IMR-90 (cell line): Measurements from ENCODE around the gene TFDP2. TPM values are rescaled to one million over a fixed set of nuclear protein-coding genes. Genes with fewer than 3 reads are reported as not detected.

Experiments
- ATAC-seq: fragments of 200-7000 bp; cut with Tn5 transposase; 2 replicates; pipeline ENCODE4 v1.9.1; 2020; ENCODE audit warnings: low read depth, mild to moderate bottlenecking, moderate library complexity
- BruUV-seq: library from RNA; stranded (reverse); fragments of 400-500 nt; replicated peaks from 2 replicates; lab custom pipeline; 2021; lab: Mats Ljungman, UMichigan
- CTCF ChIA-PET: fragments of 300-600 bp; formaldehyde crosslinking; extraction: SDS; loops from one replicate; lab custom pipeline; 2021; ENCODE audit warnings: antibody characterized with exemption; lab: Yijun Ruan, JAX
- POLR2A ChIA-PET: fragments of 300-600 bp; sonication (Branson Sonifier 250); formaldehyde crosslinking; loops from one replicate; lab custom pipeline; 2022; ENCODE audit warnings: antibody characterized with exemption; ENCODE audit not compliant: unreplicated experiment; lab: Charles Lee
- DNase-seq: peaks from one replicate; pipeline ENCODE4 v3.0.0; 2013
- H2AFZ ChIP-seq: replicated peaks from 2 replicates; pipeline ENCODE3; 2013; ENCODE audit warnings: low read length, mild to moderate bottlenecking; ENCODE audit not compliant: poor library complexity
- H2AK5ac ChIP-seq: 2 replicates; pipeline ENCODE4 v1.6.1; 2013; ENCODE audit warnings: low read depth, low read length, inconsistent platforms
- H2AK9ac ChIP-seq: replicated peaks from 2 replicates; pipeline ENCODE3; 2013; ENCODE audit warnings: mild to moderate bottlenecking, low read depth, low read length, moderate library complexity; ENCODE audit not compliant: poor library complexity
- H2BK120ac ChIP-seq: 2 replicates; pipeline ENCODE4 v1.6.1; 2013; ENCODE audit warnings: low read depth, low read length, inconsistent platforms
- H2BK15ac ChIP-seq: 3 replicates; pipeline ENCODE4 v1.6.1; 2013; ENCODE audit warnings: low read depth, low read length, inconsistent platforms
- H2BK20ac ChIP-seq: 2 replicates; pipeline ENCODE4 v1.6.1; 2013; ENCODE audit warnings: low read depth, mild to moderate bottlenecking, inconsistent platforms, low read length, moderate library complexity
- H2BK5ac ChIP-seq: 2 replicates; pipeline ENCODE4 v1.6.1; 2013; ENCODE audit warnings: mild to moderate bottlenecking, low read depth, low read length, inconsistent platforms; ENCODE audit not compliant: poor library complexity, severe bottlenecking
- H3K14ac ChIP-seq: replicated peaks from 2 replicates; pipeline ENCODE4 v1.6.1; 2013; ENCODE audit warnings: low read depth, low read length, inconsistent platforms
- H3K18ac ChIP-seq: 2 replicates; pipeline ENCODE4 v1.6.1; 2013; ENCODE audit warnings: low read depth, low read length, control low read depth
- H3K23ac ChIP-seq: 2 replicates; pipeline ENCODE4 v1.6.1; 2013; ENCODE audit warnings: low read depth, low read length, inconsistent platforms
- H3K27ac ChIP-seq: 2 replicates; pipeline ENCODE4 v1.5.1; 2013; ENCODE audit warnings: mild to moderate bottlenecking, control low read depth, low read length; ENCODE audit not compliant: insufficient read depth
- H3K27me3 ChIP-seq: 2 replicates; pipeline ENCODE4 v1.6.1; 2013; ENCODE audit warnings: low read length; ENCODE audit not compliant: control insufficient read depth, insufficient read depth
- H3K36me3 ChIP-seq: 2 replicates; pipeline ENCODE4 v1.6.1; 2013; ENCODE audit warnings: low read length, mixed read lengths; ENCODE audit not compliant: control insufficient read depth, insufficient read depth
- H3K4ac ChIP-seq: 2 replicates; pipeline ENCODE4 v1.6.1; 2013; ENCODE audit warnings: low read depth, low read length, inconsistent platforms
- H3K4me1 ChIP-seq: 2 replicates; pipeline ENCODE4 v1.6.1; 2013; ENCODE audit warnings: low read length, mixed read lengths; ENCODE audit not compliant: control insufficient read depth, insufficient read depth
- H3K4me2 ChIP-seq: 2 replicates; pipeline ENCODE4 v1.6.1; 2013; ENCODE audit warnings: low read depth, mild to moderate bottlenecking, control low read depth, low read length, moderate library complexity
- H3K4me3 ChIP-seq: 2 replicates; pipeline ENCODE4 v1.5.1; 2013; ENCODE audit warnings: low read depth, mild to moderate bottlenecking, control low read depth, low read length, moderate library complexity; ENCODE audit not compliant: insufficient read depth
- H3K56ac ChIP-seq: 2 replicates; pipeline ENCODE4 v1.6.1; 2013; ENCODE audit warnings: low read length, inconsistent platforms; ENCODE audit not compliant: insufficient read depth; ENCODE audit errors: extremely low read depth
- H3K79me1 ChIP-seq, 2 experiments: 2 replicates each; pipeline ENCODE4 v1.6.1; 2013; ENCODE audit warnings: low read length in 2 of 2, inconsistent platforms in 1 of 2, low read depth in 1 of 2
- H3K9ac ChIP-seq: 2 replicates; pipeline ENCODE4 v1.6.1; 2013; ENCODE audit warnings: low read depth, low read length, control low read depth
- H3K9me1 ChIP-seq: 2 replicates; pipeline ENCODE4 v1.6.1; 2013; ENCODE audit warnings: low read length, inconsistent platforms; ENCODE audit not compliant: insufficient read depth
- H3K9me3 ChIP-seq: 2 replicates; pipeline ENCODE4 v1.6.1; 2013; ENCODE audit warnings: low read length; ENCODE audit not compliant: control insufficient read depth, insufficient read depth
- H4K20me1 ChIP-seq: 2 replicates; pipeline ENCODE4 v1.6.1; 2013; ENCODE audit warnings: low read length, inconsistent platforms; ENCODE audit not compliant: insufficient read depth
- H4K5ac ChIP-seq: 2 replicates; pipeline ENCODE4 v1.6.1; 2013; ENCODE audit warnings: mild to moderate bottlenecking, low read depth, low read length, control low read depth
- H4K8ac ChIP-seq, 2 experiments: 2 replicates each; pipeline ENCODE4 v1.6.1; 2013; ENCODE audit warnings: low read depth in 2 of 2, low read length in 2 of 2, control low read depth in 1 of 2, inconsistent platforms in 1 of 2
- H4K91ac ChIP-seq: 2 replicates; pipeline ENCODE4 v1.6.1; 2013; ENCODE audit warnings: low read depth, low read length, inconsistent platforms; ENCODE audit not compliant: insufficient read depth
- BHLHE40 ChIP-seq: fragments of 150-350 bp; IDR thresholded peaks from 2 replicates; pipeline ENCODE4 v1.6.1; 2016; ENCODE audit warnings: mild to moderate bottlenecking, low read depth, low read length
- CEBPB ChIP-seq: IDR thresholded peaks from 2 replicates; pipeline ENCODE4 v1.6.1; 2012; ENCODE audit warnings: low read depth, low read length, improper control_type of control experiment
- CHD1 ChIP-seq: IDR thresholded peaks from 2 replicates; pipeline ENCODE4 v1.6.1; 2012; ENCODE audit warnings: low read depth, low read length, improper control_type of control experiment
- CTCF ChIP-seq: conservative IDR thresholded peaks from 2 replicates; pipeline ENCODE4 v1.5.1; 2012; ENCODE audit warnings: mild to moderate bottlenecking, low read depth, low read length, improper control_type of control experiment
- ELK1 ChIP-seq: fragments of 150-350 bp; IDR thresholded peaks from 2 replicates; pipeline ENCODE4 v1.6.1; 2016; ENCODE audit warnings: low read depth, mild to moderate bottlenecking, low read length, moderate library complexity, borderline replicate concordance
- FOS ChIP-seq: fragments of 150-350 bp; IDR thresholded peaks from 2 replicates; pipeline ENCODE4 v1.6.1; 2016; ENCODE audit warnings: low read depth, low read length
- MAFK ChIP-seq: IDR thresholded peaks from 2 replicates; pipeline ENCODE4 v1.6.1; 2012; ENCODE audit warnings: low read depth, low read length, improper control_type of control experiment
- MAZ ChIP-seq: IDR thresholded peaks from 2 replicates; pipeline ENCODE4 v1.6.1; 2012; ENCODE audit warnings: low read depth, mild to moderate bottlenecking, low read length, improper control_type of control experiment, moderate library complexity, borderline replicate concordance
- MXI1 ChIP-seq: IDR thresholded peaks from 2 replicates; pipeline ENCODE4 v1.6.1; 2012; ENCODE audit warnings: low read depth, mild to moderate bottlenecking, low read length, moderate library complexity, borderline replicate concordance
- NFE2L2 ChIP-seq: fragments of 150-350 bp; IDR thresholded peaks from 2 replicates; pipeline ENCODE4 v1.6.1; 2016; ENCODE audit warnings: low read depth, mild to moderate bottlenecking, low read length
- POLR2A ChIP-seq: IDR thresholded peaks from 2 replicates; pipeline ENCODE4 v1.6.1; 2012; ENCODE audit warnings: mild to moderate bottlenecking, low read depth, low read length
- RAD21 ChIP-seq: IDR thresholded peaks from 2 replicates; pipeline ENCODE4 v1.6.1; 2012; ENCODE audit warnings: low read length, improper control_type of control experiment
- RCOR1 ChIP-seq: IDR thresholded peaks from 2 replicates; pipeline ENCODE4 v1.6.1; 2012; ENCODE audit warnings: mild to moderate bottlenecking, low read length, improper control_type of control experiment; ENCODE audit not compliant: insufficient replicate concordance
- RFX5 ChIP-seq: IDR thresholded peaks from 2 replicates; pipeline ENCODE4 v1.8.0; 2012; ENCODE audit warnings: low read depth, mild to moderate bottlenecking, low read length, moderate library complexity
- SMC3 ChIP-seq: fragments of 150-350 bp; IDR thresholded peaks from 2 replicates; pipeline ENCODE4 v1.6.1; 2016; ENCODE audit warnings: low read depth, mild to moderate bottlenecking, antibody characterized with exemption, low read length, moderate library complexity
- USF2 ChIP-seq: fragments of 150-350 bp; IDR thresholded peaks from 2 replicates; pipeline ENCODE4 v1.6.1; 2017; ENCODE audit warnings: mild to moderate bottlenecking, antibody characterized with exemption, low read length, low read depth
- WGBS, 2 experiments: methylation state at CpG; one replicate each; pipeline versions ENCODE4 v1.1.5 to v1.1.7; 2013; ENCODE audit warnings: missing lambda C conversion rate in 2 of 2; ENCODE audit not compliant: insufficient read length in 1 of 2; ENCODE audit errors: extremely low coverage in 2 of 2; 5-methylcytosine and 5-hydroxymethylcytosine counted together
- dilution Hi-C: fragments of 300-500 bp; cut with HindIII; formaldehyde crosslinking; loops from one replicate; pipeline ENCODE4 v1.14.3; 2018; ENCODE audit warnings: low sequenced_read_pairs; ENCODE audit not compliant: unreplicated experiment
- in situ Hi-C: fragments of 300-500 bp; cut with MboI; formaldehyde crosslinking; loops from 3 replicates; pipeline ENCODE4 v1.14.3; 2019; ENCODE audit warnings: low sequenced_read_pairs, inconsistent platforms, mixed read lengths
- intact Hi-C: fragments of 100-400 bp; cut with micrococcal nuclease; formaldehyde crosslinking; loops from 2 replicates; pipeline ENCODE4 v1.10.0; 2022
- polyA plus RNA-seq, 3 experiments: library from polyadenylated mRNA; depleted of rRNA; stranded (reverse); fragments of >200 nt; gene quantifications; 2 replicates each; pipeline ENCODE4 v1.2.3, GENCODE V29; 2012; ENCODE audit warnings: low replicate concordance in 1 of 3
- total RNA-seq: library from RNA; depleted of rRNA; stranded (reverse); fragments of >200 nt; gene quantifications from 2 replicates; pipeline ENCODE4 v1.2.3, GENCODE V29; 2012

Gene TFDP2
- total and polyA plus RNA-seq, 2 of the 4 experiments (the other 2 are of a cell fraction), result 10.7 to 23.7 TPM

DNA sequence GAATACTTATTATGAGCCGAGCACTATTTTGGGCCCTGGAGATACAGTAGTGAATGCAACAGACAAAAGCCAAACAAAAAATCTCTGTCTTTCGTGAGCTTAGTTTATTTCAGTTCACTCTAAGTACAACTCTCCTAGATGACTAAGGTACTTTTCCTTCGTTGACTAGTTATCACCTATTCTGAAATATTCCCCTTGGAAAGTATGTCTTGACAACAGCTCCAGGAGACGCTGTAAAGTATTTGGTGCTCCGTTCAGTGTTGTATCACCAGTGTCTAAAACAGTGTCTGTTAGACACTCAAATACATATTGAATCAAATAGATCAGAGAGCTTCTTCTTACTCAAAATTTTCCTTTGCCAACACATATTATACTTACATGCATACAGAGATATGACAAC is 119.6 kb downstream of the TFDP2 start:
- no peaks in the 10 kb centered on the region for H4K20me1 ChIP-seq
- no peak overlapping the region for H4K8ac ChIP-seq
- intact Hi-C loops (no loop called here), dilution Hi-C loops (no loop called here), in situ Hi-C loops (no loop called here)
- BruUV-seq, result no TSS peak
- no peaks in the 10 kb centered on the region for H3K27me3 ChIP-seq
- ChIA-PET POLR2A (no interaction called here), CTCF (interaction anchor here (0.8 kb wide), 1 partner anchor 10 kb away, joined by 3 read pairs; no protein-coding TSS in a partner anchor)
- H3K9ac ChIP-seq, result no peak overlapping the region
- no peak overlapping the region for H2AFZ ChIP-seq
- H3K36me3 ChIP-seq, result no peaks in the 10 kb centered on the region
- no peak overlapping the region for H3K14ac ChIP-seq
- H3K4ac ChIP-seq, result no peak overlapping the region
- no peak for DNase-seq
- H2BK5ac ChIP-seq, result no peak overlapping the region
- H3K79me1 ChIP-seq, result peaks cover 0 to 4% of the 10 kb centered on the region in 2 experiments; a peak in 1 of 4 replicates
- TF ChIP-seq MAZ (no peak), RFX5 (no peak), USF2 (no peak), ELK1 (no peak), RCOR1 (no peak), CHD1 (no peak), FOS (no peak), POLR2A (no peak), MAFK (no peak), CEBPB (no peak), MXI1 (no peak), NFE2L2 (no peak), CTCF (no peak), RAD21 (no peak), SMC3 (no peak), BHLHE40 (no peak)
- H2AK9ac ChIP-seq, result no peak overlapping the region
- no peak overlapping the region for H2BK20ac ChIP-seq
- no peak overlapping the region for H3K27ac ChIP-seq
- H2BK120ac ChIP-seq, result no peak overlapping the region
- no peak for ATAC-seq
- no peak overlapping the region for H3K23ac ChIP-seq
- no peaks in the 10 kb centered on the region for H3K4me1 ChIP-seq
- H3K9me1 ChIP-seq, result no peaks in the 10 kb centered on the region
- no peak overlapping the region for H4K5ac ChIP-seq
- no peak overlapping the region for H3K56ac ChIP-seq
- no peak overlapping the region for H2BK15ac ChIP-seq
- H2AK5ac ChIP-seq, result no peak overlapping the region
- no peak overlapping the region for H3K18ac ChIP-seq
- H3K4me3 ChIP-seq, result no peak overlapping the region
- H4K91ac ChIP-seq, result no peak overlapping the region
- no CpG with 5 or more reads among the region's 5 CpGs for WGBS, 2 experiments
- no peak overlapping the region for H3K4me2 ChIP-seq
- H3K9me3 ChIP-seq, result no peaks in the 10 kb centered on the region
